OCI-LY1 (cell line): ENCODE results near the gene PIP5K1C.

ENCODE experiments used
- H2AFZ ChIP-seq: fragments of 200-600 bp; sonication (generic), shearing (Covaris generic); 2 replicates; pipeline ENCODE4 v1.6.0; 2014; ENCODE audit warnings: antibody characterized with exemption, mild to moderate bottlenecking, low read length
- H3F3A ChIP-seq: fragments of 200-600 bp; sonication (generic), shearing (Covaris generic); 2 replicates; pipeline ENCODE4 v1.6.0; 2014; ENCODE audit warnings: mild to moderate bottlenecking, antibody characterized with exemption, low read length, moderate library complexity; ENCODE audit not compliant: insufficient read depth
- H3K27ac ChIP-seq: fragments of 200-600 bp; sonication (generic); 2 replicates; pipeline ENCODE4 v1.5.1; 2014; ENCODE audit warnings: low read length, mixed run types, mild to moderate bottlenecking, low read depth; ENCODE audit not compliant: poor library complexity, severe bottlenecking
- H3K27me3 ChIP-seq: fragments of 200-600 bp; sonication (generic); 2 replicates; pipeline ENCODE4 v1.6.0; 2014; ENCODE audit warnings: antibody characterized with exemption, mild to moderate bottlenecking, low read length, moderate library complexity; ENCODE audit not compliant: insufficient read depth
- H3K36me3 ChIP-seq: fragments of 200-600 bp; sonication (generic); 2 replicates; pipeline ENCODE4 v1.6.1; 2014; ENCODE audit warnings: mild to moderate bottlenecking, antibody characterized with exemption, low read length, moderate library complexity, mixed read lengths; ENCODE audit not compliant: insufficient read depth
- H3K4me1 ChIP-seq: fragments of 200-600 bp; sonication (generic); 2 replicates; pipeline ENCODE4 v1.5.1; 2014; ENCODE audit warnings: mild to moderate bottlenecking, low read length, moderate library complexity; ENCODE audit not compliant: insufficient read depth, severe bottlenecking
- H3K4me2 ChIP-seq: fragments of 200-600 bp; sonication (generic), shearing (Covaris generic); 2 replicates; pipeline ENCODE4 v1.6.1; 2014; ENCODE audit warnings: low read length
- H3K4me3 ChIP-seq: fragments of 200-600 bp; sonication (generic); 2 replicates; pipeline ENCODE4 v1.5.1; 2014; ENCODE audit warnings: low read length, low read depth, mild to moderate bottlenecking, mixed read lengths; ENCODE audit not compliant: poor library complexity, severe bottlenecking
- H3K79me2 ChIP-seq: fragments of 200-600 bp; shearing (Covaris generic); 2 replicates; pipeline ENCODE4 v1.6.1; 2016; ENCODE audit warnings: mixed run types, low read length, mixed read lengths; ENCODE audit not compliant: insufficient read depth
- H3K9ac ChIP-seq: fragments of 200-600 bp; sonication (generic), shearing (Covaris generic); 2 replicates; pipeline ENCODE4 v1.6.1; 2014; ENCODE audit warnings: mild to moderate bottlenecking, low read length, mixed read lengths
- H3K9me2 ChIP-seq: fragments of 200-600 bp; sonication (generic), shearing (Covaris generic); 2 replicates; pipeline ENCODE4 v1.6.1; 2014; ENCODE audit warnings: low read depth, mild to moderate bottlenecking, low read length, mixed read lengths
- H3K9me3 ChIP-seq: fragments of 200-600 bp; shearing (Covaris generic); 2 replicates; pipeline ENCODE4 v1.6.1; 2014; ENCODE audit warnings: low read length, mixed read lengths
- H4K20me1 ChIP-seq: fragments of 200-600 bp; sonication (generic), shearing (Covaris generic); 2 replicates; pipeline ENCODE4 v1.6.0; 2016; ENCODE audit warnings: mild to moderate bottlenecking, low read length; ENCODE audit not compliant: insufficient read depth
- CTCF ChIP-seq: fragments of 200-600 bp; sonication (generic), shearing (Covaris generic); IDR thresholded peaks from 2 replicates; pipeline ENCODE4 v1.5.1; 2017; ENCODE audit warnings: mild to moderate bottlenecking, antibody characterized with exemption, low read length, moderate library complexity, mixed read lengths
- EZH2 ChIP-seq: fragments of 200-600 bp; sonication (generic), shearing (Covaris generic); IDR thresholded peaks from 2 replicates; pipeline ENCODE4 v1.8.0; 2017; ENCODE audit warnings: borderline replicate concordance, mixed run types, mild to moderate bottlenecking, antibody characterized with exemption, low read length, moderate library complexity, mixed read lengths

The PIP5K1C gene

GRCh38 chr19:3646336-3647092 is 53.8 kb downstream of the PIP5K1C start:
- Histone ChIP-seq H3K27me3 (no peaks in the 10 kb centered on the region), H3K9me3 (no peaks in the 10 kb centered on the region), H3K4me2 (no peak overlapping the region), H3F3A (no peaks in the 10 kb centered on the region), H3K4me1 (no peaks in the 10 kb centered on the region), H3K9ac (no peak overlapping the region), H4K20me1 (no peaks in the 10 kb centered on the region), H3K36me3 (no peaks in the 10 kb centered on the region), H3K9me2 (no peaks in the 10 kb centered on the region), H3K4me3 (no peak overlapping the region), H2AFZ (no peak overlapping the region), H3K27ac (no peak overlapping the region), H3K79me2 (no peaks in the 10 kb centered on the region)
- TF ChIP-seq EZH2 (no peak), CTCF (no peak)

- H3K9me3 ChIP-seq, result no peaks in the 10 kb centered on the region
- H4K20me1 ChIP-seq, result no peaks in the 10 kb centered on the region
- no peak overlapping the region for H3K27ac ChIP-seq
- no peaks in the 10 kb centered on the region for H3K27me3 ChIP-seq
- H3F3A ChIP-seq, result no peaks in the 10 kb centered on the region
- no peaks in the 10 kb centered on the region for H3K9me2 ChIP-seq
- H3K4me2 ChIP-seq, result no peak overlapping the region
- no peak for TF ChIP-seq EZH2
- TF ChIP-seq CTCF, result no peak
- H3K9ac ChIP-seq, result no peak overlapping the region
- no peaks in the 10 kb centered on the region for H3K79me2 ChIP-seq
- H3K4me1 ChIP-seq, result no peaks in the 10 kb centered on the region
- no peaks in the 10 kb centered on the region for H3K36me3 ChIP-seq
- H2AFZ ChIP-seq, result no peak overlapping the region
- H3K4me3 ChIP-seq, result no peak overlapping the region
Measured at GRCh38 chr19:3645726-3646125, 54.5 kb downstream of the PIP5K1C start.

- Histone ChIP-seq H3K4me3 (no peak overlapping the region), H3K27me3 (no peaks in the 10 kb centered on the region), H3F3A (no peaks in the 10 kb centered on the region), H3K9me3 (no peaks in the 10 kb centered on the region), H3K9ac (no peak overlapping the region), H4K20me1 (no peaks in the 10 kb centered on the region), H3K27ac (no peak overlapping the region), H2AFZ (no peak overlapping the region), H3K36me3 (no peaks in the 10 kb centered on the region), H3K79me2 (no peaks in the 10 kb centered on the region), H3K4me1 (no peaks in the 10 kb centered on the region), H3K9me2 (no peaks in the 10 kb centered on the region), H3K4me2 (no peak overlapping the region)
- TF ChIP-seq EZH2 (no peak), CTCF (no peak)
Measured at GRCh38 chr19:3645067-3645396, 55.2 kb downstream of the PIP5K1C start.
